WERI-Rb-1 (cell line): Measurements from ENCODE around the gene RPS8.
A peak's percentile ranks its signal among the peaks of the same experiment; 100 is the strongest.
"Not testable (repeated sequence)": the region's sequence is repeated elsewhere in the genome, so short reads cannot be mapped to it uniquely, and the experiment has no call there.

Experiments
- DNase-seq: peaks from one replicate; pipeline ENCODE4 v3.0.0-alpha.2; 2020
- H3K27ac ChIP-seq: fragments of 250-450 bp; sonication (Bioruptor Pico); 2 replicates; pipeline ENCODE4 v1.5.1; 2020; ENCODE audit warnings: mild to moderate bottlenecking, moderate library complexity
- H3K27me3 ChIP-seq: fragments of 250-450 bp; sonication (Bioruptor Pico); 2 replicates; pipeline ENCODE4 v1.5.1; 2021; ENCODE audit warnings: mild to moderate bottlenecking, low read depth, moderate library complexity; ENCODE audit not compliant: insufficient read depth, severe bottlenecking
- H3K36me3 ChIP-seq: fragments of 250-450 bp; sonication (Bioruptor Pico); 2 replicates; pipeline ENCODE4 v1.5.1; 2020; ENCODE audit warnings: mild to moderate bottlenecking, moderate library complexity
- H3K4me3 ChIP-seq: 2 replicates; pipeline ENCODE4 v1.5.1; 2011; ENCODE audit warnings: low read depth, mild to moderate bottlenecking, control low read depth, low read length
- H3K9me3 ChIP-seq: fragments of 250-450 bp; sonication (Bioruptor Pico); 2 replicates; pipeline ENCODE4 v1.5.1; 2021; ENCODE audit warnings: mild to moderate bottlenecking, moderate library complexity; ENCODE audit not compliant: severe bottlenecking
- CTCF ChIP-seq: IDR thresholded peaks from 2 replicates; pipeline ENCODE4 v1.5.1; 2011; ENCODE audit warnings: low read depth, mild to moderate bottlenecking, control low read depth, inconsistent platforms, low read length

The RPS8 gene

GRCh38 chr1:44788120-44788860, 12.9 kb downstream of the RPS8 start, which contains the start of gene BEST4:
TSS of gene BEST4 (minus strand) at chr1:44788170. CDS start at chr1:44787705, 465 bp downstream.
- H3K27me3 ChIP-seq: no peaks in the 10 kb centered on the region
- H3K9me3 ChIP-seq: no peaks in the 10 kb centered on the region
- no peak for TF ChIP-seq CTCF
- no peak within 1 kb of the TSS for H3K27ac ChIP-seq
- no peaks in the 10 kb centered on the region for H3K36me3 ChIP-seq
- H3K4me3 ChIP-seq: no peak within 1 kb of the TSS
- no peak for DNase-seq

- H3K4me3 ChIP-seq: no peak overlapping the region
- no peaks in the 10 kb centered on the region for H3K27me3 ChIP-seq
- H3K36me3 ChIP-seq: no peaks in the 10 kb centered on the region
- no peaks in the 10 kb centered on the region for H3K9me3 ChIP-seq
- no peak overlapping the region for H3K27ac ChIP-seq
- TF ChIP-seq CTCF: no peak
- DNase-seq: no peak
These were observed 15.8 kb downstream of the RPS8 start for GRCh38 chr1:44790968-44791801.

GRCh38 chr1:44792736-44793502, 17.6 kb downstream of the RPS8 start:
- DNase-seq: peak; percentile 61
- no peaks in the 10 kb centered on the region for H3K36me3 ChIP-seq
- no peak for TF ChIP-seq CTCF
- no peak overlapping the region for H3K4me3 ChIP-seq
- H3K27ac ChIP-seq: peak overlapping the region; percentile 34
- H3K27me3 ChIP-seq: no peaks in the 10 kb centered on the region
- no peaks in the 10 kb centered on the region for H3K9me3 ChIP-seq

- not testable (repeated sequence) for H3K27me3 ChIP-seq, H3K9me3 ChIP-seq, H3K4me3 ChIP-seq, DNase-seq, H3K27ac ChIP-seq
- H3K36me3 ChIP-seq: peaks cover 11% of the 10 kb centered on the region
These were observed 22.5 kb downstream of the RPS8 start for GRCh38 chr1:44797886-44798285.

- TF ChIP-seq CTCF: no peak
- Histone ChIP-seq H3K27ac (peak overlapping the region; percentile 97), H3K4me3 (no peak overlapping the region), H3K36me3 (peaks cover 20% of the 10 kb centered on the region), H3K27me3 (no peaks in the 10 kb centered on the region), H3K9me3 (no peaks in the 10 kb centered on the region)
- DNase-seq: no peak
These were observed 23.4 kb downstream of the RPS8 start for GRCh38 chr1:44798481-44799365.
